Measurements from ENCODE around the gene ARMC2.
"Not testable (repeated sequence)": the region's sequence is repeated elsewhere in the genome, so short reads cannot be mapped to it uniquely, and the experiment has no call there.

The ARMC2 gene

GRCh38 chr6:108872141-108872557 lies 23.9 kb downstream of the ARMC2 start:
- DNase-seq (ENCODE audit: low read depth in 2 of 2) = no peak

- no peak for DNase-seq (ENCODE audit: low read depth in 2 of 2)
These were observed 24.4 kb downstream of the ARMC2 start for GRCh38 chr6:108872575-108872974.

DNA sequence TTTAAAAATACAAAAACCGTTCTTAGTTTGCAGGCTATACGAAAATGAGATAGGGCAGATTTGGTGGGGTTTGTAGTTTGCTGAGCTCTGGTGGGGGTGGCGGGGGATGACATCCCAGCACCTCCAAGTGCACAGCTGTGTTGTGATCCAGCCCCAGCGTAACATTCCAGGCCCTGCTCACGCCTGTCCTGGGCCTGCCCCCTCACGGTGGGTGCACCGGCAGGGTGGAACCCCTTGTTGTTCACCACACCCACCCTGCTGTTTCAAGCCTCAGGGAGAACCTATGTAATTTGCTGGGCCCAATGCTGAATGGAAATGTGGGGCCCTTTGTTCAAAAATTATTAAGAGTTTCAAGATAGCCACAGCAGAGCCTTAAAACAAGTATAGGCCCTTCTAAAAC lies 25.0 kb downstream of the ARMC2 start:
- no peak for DNase-seq (ENCODE audit: low read depth in 2 of 2)

DNA sequence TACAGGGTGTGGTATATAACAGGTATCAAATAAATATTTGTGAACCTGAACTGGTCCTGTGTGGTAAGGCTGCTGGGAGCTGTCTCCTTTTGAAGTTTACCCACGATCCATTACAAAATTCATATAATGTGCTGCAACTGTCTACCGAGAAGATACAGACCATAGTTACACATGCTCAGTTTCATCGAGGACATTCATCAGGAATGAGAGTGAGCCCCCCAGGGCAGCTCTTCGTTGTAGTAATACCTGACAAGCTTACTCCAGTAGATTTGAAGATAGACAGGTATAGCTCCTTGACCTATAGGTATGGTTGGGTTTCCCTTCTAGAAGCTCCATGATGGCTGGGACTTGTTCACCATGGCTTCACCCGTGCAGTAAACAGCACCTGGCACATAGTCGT lies 25.7 kb downstream of the ARMC2 start:
- DNase-seq (ENCODE audit: low read depth in 2 of 2) = no peak

DNA sequence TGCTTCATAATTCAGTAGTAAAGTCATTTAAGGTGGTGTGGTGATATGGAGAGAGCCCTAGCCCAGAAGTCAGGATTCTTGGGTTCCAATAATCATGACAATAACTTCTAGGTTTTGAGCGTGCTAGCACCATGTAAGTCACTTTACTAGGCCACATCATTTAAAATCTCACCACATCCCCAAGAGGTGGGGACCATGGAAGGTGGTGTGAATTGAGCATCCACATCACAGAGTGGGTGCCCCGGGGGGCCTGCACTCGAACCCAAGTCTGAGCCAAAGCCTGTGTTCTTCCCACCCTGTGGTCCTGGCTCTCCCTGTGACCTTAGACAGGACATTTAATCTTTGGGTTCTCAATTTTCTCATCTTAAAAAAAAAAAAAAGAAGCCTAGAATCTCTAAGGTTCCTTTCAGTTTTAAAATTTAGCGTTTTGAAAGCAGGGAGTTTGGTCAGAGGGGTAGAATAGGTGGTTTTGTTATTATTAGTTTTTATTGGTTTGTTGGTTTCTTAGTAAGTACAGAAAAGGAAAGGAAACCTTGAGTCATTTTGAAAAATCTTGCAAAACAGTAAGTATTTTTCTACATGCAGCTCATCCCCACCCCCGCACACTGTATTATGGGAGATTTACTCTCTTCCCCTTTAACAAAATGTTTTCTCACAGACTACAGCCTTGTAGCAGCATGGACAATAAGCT lies 26.4 kb downstream of the ARMC2 start:
- DNase-seq (ENCODE audit: low read depth in 2 of 2) = peak; percentile 42 to 49

DNA sequence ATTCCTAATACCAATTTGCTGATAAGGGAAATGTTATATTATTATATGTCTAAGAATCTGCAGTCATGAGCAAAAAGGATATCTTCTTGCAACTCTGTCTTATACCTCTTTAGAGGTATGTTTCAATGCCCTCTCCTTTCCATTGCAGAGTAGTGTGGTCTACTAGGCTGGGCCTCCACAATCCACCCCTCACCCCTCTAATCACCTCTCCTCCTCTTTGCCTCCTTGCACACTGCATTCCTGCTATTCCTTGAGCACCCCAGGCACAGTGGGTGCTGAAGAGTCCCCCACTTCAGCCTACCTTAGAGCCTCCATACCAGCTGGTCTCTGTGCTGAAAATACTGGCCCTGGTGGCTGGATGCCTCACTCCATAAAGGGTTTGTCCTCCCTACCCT lies 26.9 kb downstream of the ARMC2 start:
- DNase-seq (ENCODE audit: low read depth in 2 of 2) = no peak

- DNase-seq (ENCODE audit: low read depth in 2 of 2) = no peak
These were observed 29.0 kb downstream of the ARMC2 start for GRCh38 chr6:108877046-108877751.

- no peak for DNase-seq (ENCODE audit: low read depth in 2 of 2)
These were observed 30.7 kb downstream of the ARMC2 start for GRCh38 chr6:108878942-108879341.

GRCh38 chr6:108883172-108883571 lies 35.0 kb downstream of the ARMC2 start:
- DNase-seq (ENCODE audit: low read depth in 2 of 2) = no peak

- DNase-seq (ENCODE audit: low read depth in 2 of 2) = no peak
These were observed 36.2 kb downstream of the ARMC2 start for GRCh38 chr6:108884211-108885059.

- no peak for DNase-seq (ENCODE audit: low read depth in 2 of 2)
These were observed 39.8 kb downstream of the ARMC2 start for GRCh38 chr6:108888052-108888451.

- no peak for DNase-seq (ENCODE audit: low read depth in 2 of 2)
These were observed 40.5 kb downstream of the ARMC2 start for GRCh38 chr6:108888745-108889144.

DNA sequence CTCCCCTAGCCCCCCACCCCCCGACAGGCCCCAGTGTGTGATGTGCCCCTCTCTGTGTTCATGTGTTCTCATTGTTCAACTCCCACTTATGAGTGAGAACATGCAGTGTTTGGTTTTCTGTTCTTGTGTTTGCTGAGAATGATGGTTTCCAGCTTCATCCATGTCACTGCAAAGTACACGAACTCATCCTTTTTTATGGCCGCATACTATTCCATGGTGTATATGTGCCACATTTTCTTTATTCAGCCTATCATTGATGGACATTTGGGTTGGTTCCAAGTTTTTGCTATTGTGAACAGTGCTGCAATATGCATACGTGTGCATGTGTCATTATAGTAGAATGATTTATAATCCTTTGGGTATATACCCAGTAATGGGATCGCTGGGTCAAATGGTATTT lies 42.7 kb downstream of the ARMC2 start:
- not testable (repeated sequence) for DNase-seq (ENCODE audit: low read depth in 2 of 2)

DNA sequence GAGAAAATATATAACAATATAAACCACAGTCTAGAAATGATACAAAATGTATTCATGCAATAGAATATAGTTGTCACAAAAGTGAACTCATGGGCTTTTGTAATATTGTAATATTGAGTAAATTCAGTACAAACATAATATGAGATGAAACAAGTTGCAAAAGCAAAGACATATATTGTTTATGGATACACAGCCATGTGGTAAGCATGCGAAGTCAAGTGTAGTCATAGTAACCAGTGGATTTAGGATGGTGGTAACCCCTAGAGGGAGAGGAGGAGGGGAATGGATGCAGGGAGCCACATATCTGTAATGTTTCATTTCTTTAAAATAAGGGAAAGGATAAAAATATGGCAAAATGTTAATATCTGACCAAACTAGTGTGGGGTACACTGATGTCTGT lies 47.3 kb downstream of the ARMC2 start:
- no peak for DNase-seq (ENCODE audit: low read depth in 2 of 2)

- DNase-seq (ENCODE audit: low read depth in 2 of 2) = no peak
These were observed 48.0 kb downstream of the ARMC2 start for GRCh38 chr6:108896111-108896661.

- DNase-seq (ENCODE audit: low read depth in 2 of 2) = no peak
These were observed 49.1 kb downstream of the ARMC2 start for GRCh38 chr6:108897371-108897770.

- DNase-seq (ENCODE audit: low read depth in 2 of 2) = no peak
These were observed 54.2 kb downstream of the ARMC2 start for GRCh38 chr6:108902382-108902792.

- DNase-seq (ENCODE audit: low read depth in 2 of 2) = no peak
These were observed 55.6 kb downstream of the ARMC2 start for GRCh38 chr6:108903796-108904195.

DNA sequence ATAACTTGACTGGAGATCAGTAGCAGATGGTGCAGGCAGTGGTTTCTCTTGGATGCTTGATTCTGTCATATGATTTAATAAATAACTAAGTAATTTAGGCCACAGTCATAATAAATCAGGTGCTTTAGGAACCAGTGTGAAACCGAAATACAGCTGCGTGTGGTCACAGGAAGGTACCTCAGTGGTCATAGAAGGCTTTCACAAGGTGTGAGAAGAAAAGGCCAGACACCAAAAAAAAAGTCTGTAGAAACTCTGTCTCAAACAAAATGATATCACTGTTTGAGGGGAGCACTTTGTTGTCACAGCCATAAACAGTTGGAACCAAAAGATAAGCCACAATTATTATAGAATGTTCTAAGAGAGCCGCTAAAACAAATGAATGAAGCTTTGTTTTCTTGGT lies 56.5 kb downstream of the ARMC2 start:
- no peak for DNase-seq (ENCODE audit: low read depth in 2 of 2)

GRCh38 chr6:108914235-108915022 lies 66.2 kb downstream of the ARMC2 start:
- DNase-seq (ENCODE audit: low read depth in 2 of 2) = no peak

GRCh38 chr6:108915258-108915657 lies 67.0 kb downstream of the ARMC2 start:
- DNase-seq (ENCODE audit: low read depth in 2 of 2) = no peak
